Endometrial microvascular endothelial cells (primary cell): Measurements from ENCODE around the gene PAX9. TPM values are rescaled to one million over a fixed set of nuclear protein-coding genes. Genes with fewer than 3 reads are reported as not detected.
"Not testable (repeated sequence)": the region's sequence is repeated elsewhere in the genome, so short reads cannot be mapped to it uniquely, and the experiment has no call there.

Experiments
- in situ Hi-C: cut with HindIII; loops from 2 replicates; pipeline ENCODE4 v1.10.0; 2017; ENCODE audit warnings: low sequenced_read_pairs, low pct_unique_long_range_greater_than_20kb; ENCODE audit errors: inconsistent ontology term
- total RNA-seq: library from RNA; depleted of rRNA; stranded (reverse); fragments of >200 nt; gene quantifications from one replicate; pipeline ENCODE4 v1.2.3, GENCODE V29; 2015; ENCODE audit errors: inconsistent ontology term

PAX9 gene
- total RNA-seq, 1 donor from 2014 or later, result not detected

GRCh38 chr14:36665887-36666415 lies 4.3 kb downstream of the PAX9 start:
- in situ Hi-C loops, result no loop called here

- in situ Hi-C loops, result no loop called here
Observed at GRCh38 chr14:36666416-36667206, 5.0 kb downstream of the PAX9 start.

GRCh38 chr14:36667679-36668078 lies 6.0 kb downstream of the PAX9 start:
- in situ Hi-C loops, result no loop called here

GRCh38 chr14:36671149-36671548 lies 9.5 kb downstream of the PAX9 start:
- in situ Hi-C loops, result no loop called here

GRCh38 chr14:36672095-36672494 lies 10.4 kb downstream of the PAX9 start:
- in situ Hi-C loops, result no loop called here

- in situ Hi-C loops, result no loop called here
Observed at GRCh38 chr14:36674659-36675058, 13.0 kb downstream of the PAX9 start.

- in situ Hi-C loops, result no loop called here
Observed at GRCh38 chr14:36675581-36675980, 13.9 kb downstream of the PAX9 start.

- in situ Hi-C loops, result no loop called here
Observed at GRCh38 chr14:36676236-36676635, 14.6 kb downstream of the PAX9 start.

GRCh38 chr14:36682338-36682737 lies 20.7 kb downstream of the PAX9 start:
- in situ Hi-C loops, result no loop called here

- in situ Hi-C loops, result no loop called here
Observed at GRCh38 chr14:36683083-36683724, 21.5 kb downstream of the PAX9 start.

GRCh38 chr14:36684946-36685345 lies 23.3 kb downstream of the PAX9 start:
- in situ Hi-C loops, result no loop called here

- in situ Hi-C loops, result no loop called here
Observed at GRCh38 chr14:36690311-36691040, 28.8 kb downstream of the PAX9 start.

- in situ Hi-C loops, result not testable (repeated sequence)
Observed at GRCh38 chr14:36699420-36699819, 37.8 kb downstream of the PAX9 start.

- in situ Hi-C loops, result no loop called here
Observed at GRCh38 chr14:36700651-36701050, 39.0 kb downstream of the PAX9 start.

GRCh38 chr14:36701132-36701531 lies 39.5 kb downstream of the PAX9 start:
- in situ Hi-C loops, result no loop called here

- in situ Hi-C loops, result no loop called here
Observed at GRCh38 chr14:36702474-36702873, 40.8 kb downstream of the PAX9 start.

GRCh38 chr14:36707570-36707969 lies 45.9 kb downstream of the PAX9 start:
- in situ Hi-C loops, result no loop called here

- in situ Hi-C loops, result no loop called here
Observed at GRCh38 chr14:36713960-36714703, 52.5 kb downstream of the PAX9 start.

- in situ Hi-C loops, result no loop called here
Observed at GRCh38 chr14:36716614-36717184, 55.0 kb downstream of the PAX9 start.
